ENCODE measurements around the gene CHST8.

DNA sequence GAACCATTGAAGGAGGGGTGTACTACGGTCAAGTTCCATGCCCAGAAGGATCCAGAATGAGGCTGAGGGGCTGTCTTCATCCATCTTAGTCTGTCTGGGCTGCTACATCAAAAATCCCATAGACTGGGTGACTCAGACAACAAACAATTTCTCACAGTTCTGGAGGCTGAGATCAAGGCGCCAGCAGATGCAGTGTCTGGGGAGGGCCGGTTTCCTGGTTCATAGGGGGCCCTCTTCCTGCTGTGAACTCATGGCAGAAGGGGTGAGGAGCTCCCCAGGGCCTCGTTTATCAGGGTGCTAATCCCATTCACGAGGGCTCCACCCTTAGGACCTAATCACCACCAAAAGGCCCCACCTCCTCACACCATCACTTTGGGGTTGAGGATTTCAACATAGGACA is 160.2 kb downstream of the CHST8 start:
- TF ChIP-seq ESRRA (IDR thresholded peaks at IDR 0.05; ENCODE audit: borderline replicate concordance, low read length): no peak
- TF ChIP-seq POLR2AphosphoS2 (conservative IDR thresholded peaks at IDR 0.05; ENCODE audit: low read length): no peak
- TF ChIP-seq HDAC2 (IDR thresholded peaks at IDR 0.05): no peak
- no peak for TF ChIP-seq CBX8 (IDR thresholded peaks at IDR 0.05)
- TF ChIP-seq EP300 (IDR thresholded peaks at IDR 0.05): no peak
- TF ChIP-seq, protein P1, sequence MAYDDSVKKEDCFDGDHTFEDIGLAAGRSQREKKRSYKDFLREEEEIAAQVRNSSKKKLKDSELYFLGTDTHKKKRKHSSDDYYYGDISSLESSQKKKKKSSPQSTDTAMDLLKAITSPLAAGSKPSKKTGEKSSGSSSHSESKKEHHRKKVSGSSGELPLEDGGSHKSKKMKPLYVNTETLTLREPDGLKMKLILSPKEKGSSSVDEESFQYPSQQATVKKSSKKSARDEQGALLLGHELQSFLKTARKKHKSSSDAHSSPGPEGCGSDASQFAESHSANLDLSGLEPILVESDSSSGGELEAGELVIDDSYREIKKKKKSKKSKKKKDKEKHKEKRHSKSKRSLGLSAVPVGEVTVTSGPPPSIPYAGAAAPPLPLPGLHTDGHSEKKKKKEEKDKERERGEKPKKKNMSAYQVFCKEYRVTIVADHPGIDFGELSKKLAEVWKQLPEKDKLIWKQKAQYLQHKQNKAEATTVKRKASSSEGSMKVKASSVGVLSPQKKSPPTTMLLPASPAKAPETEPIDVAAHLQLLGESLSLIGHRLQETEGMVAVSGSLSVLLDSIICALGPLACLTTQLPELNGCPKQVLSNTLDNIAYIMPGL (CRISPR knock-in tag; IDR thresholded peaks at IDR 0.05; ENCODE audit: borderline replicate concordance): no peak
- no peak for TF ChIP-seq GATA3 (IDR thresholded peaks at IDR 0.05; ENCODE audit: borderline replicate concordance)
- no peak for TF ChIP-seq MAFK (IDR thresholded peaks at IDR 0.05; ENCODE audit: partially characterized antibody)
- TF ChIP-seq, protein P2, sequence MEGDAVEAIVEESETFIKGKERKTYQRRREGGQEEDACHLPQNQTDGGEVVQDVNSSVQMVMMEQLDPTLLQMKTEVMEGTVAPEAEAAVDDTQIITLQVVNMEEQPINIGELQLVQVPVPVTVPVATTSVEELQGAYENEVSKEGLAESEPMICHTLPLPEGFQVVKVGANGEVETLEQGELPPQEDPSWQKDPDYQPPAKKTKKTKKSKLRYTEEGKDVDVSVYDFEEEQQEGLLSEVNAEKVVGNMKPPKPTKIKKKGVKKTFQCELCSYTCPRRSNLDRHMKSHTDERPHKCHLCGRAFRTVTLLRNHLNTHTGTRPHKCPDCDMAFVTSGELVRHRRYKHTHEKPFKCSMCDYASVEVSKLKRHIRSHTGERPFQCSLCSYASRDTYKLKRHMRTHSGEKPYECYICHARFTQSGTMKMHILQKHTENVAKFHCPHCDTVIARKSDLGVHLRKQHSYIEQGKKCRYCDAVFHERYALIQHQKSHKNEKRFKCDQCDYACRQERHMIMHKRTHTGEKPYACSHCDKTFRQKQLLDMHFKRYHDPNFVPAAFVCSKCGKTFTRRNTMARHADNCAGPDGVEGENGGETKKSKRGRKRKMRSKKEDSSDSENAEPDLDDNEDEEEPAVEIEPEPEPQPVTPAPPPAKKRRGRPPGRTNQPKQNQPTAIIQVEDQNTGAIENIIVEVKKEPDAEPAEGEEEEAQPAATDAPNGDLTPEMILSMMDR (IDR thresholded peaks at IDR 0.05): no peak
- TF ChIP-seq, protein P3, sequence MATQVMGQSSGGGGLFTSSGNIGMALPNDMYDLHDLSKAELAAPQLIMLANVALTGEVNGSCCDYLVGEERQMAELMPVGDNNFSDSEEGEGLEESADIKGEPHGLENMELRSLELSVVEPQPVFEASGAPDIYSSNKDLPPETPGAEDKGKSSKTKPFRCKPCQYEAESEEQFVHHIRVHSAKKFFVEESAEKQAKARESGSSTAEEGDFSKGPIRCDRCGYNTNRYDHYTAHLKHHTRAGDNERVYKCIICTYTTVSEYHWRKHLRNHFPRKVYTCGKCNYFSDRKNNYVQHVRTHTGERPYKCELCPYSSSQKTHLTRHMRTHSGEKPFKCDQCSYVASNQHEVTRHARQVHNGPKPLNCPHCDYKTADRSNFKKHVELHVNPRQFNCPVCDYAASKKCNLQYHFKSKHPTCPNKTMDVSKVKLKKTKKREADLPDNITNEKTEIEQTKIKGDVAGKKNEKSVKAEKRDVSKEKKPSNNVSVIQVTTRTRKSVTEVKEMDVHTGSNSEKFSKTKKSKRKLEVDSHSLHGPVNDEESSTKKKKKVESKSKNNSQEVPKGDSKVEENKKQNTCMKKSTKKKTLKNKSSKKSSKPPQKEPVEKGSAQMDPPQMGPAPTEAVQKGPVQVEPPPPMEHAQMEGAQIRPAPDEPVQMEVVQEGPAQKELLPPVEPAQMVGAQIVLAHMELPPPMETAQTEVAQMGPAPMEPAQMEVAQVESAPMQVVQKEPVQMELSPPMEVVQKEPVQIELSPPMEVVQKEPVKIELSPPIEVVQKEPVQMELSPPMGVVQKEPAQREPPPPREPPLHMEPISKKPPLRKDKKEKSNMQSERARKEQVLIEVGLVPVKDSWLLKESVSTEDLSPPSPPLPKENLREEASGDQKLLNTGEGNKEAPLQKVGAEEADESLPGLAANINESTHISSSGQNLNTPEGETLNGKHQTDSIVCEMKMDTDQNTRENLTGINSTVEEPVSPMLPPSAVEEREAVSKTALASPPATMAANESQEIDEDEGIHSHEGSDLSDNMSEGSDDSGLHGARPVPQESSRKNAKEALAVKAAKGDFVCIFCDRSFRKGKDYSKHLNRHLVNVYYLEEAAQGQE (IDR thresholded peaks at IDR 0.05): no peak
- no peak for TF ChIP-seq BHLHE40 (IDR thresholded peaks at IDR 0.05; ENCODE audit: low read depth, low read length)
- TF ChIP-seq EHMT2 (IDR thresholded peaks at IDR 0.05; ENCODE audit: low read depth): no peak
